Left forelimb (tissue), 1 donor: ENCODE measurements around the gene BET1.
"Not testable (repeated sequence)": the region's sequence is repeated elsewhere in the genome, so short reads cannot be mapped to it uniquely, and the experiment has no call there.

Experiments
- DNase-seq: peaks from one replicate; pipeline ENCODE4 v3.0.0-alpha.2; 2018; ENCODE audit warnings: low spot score

BET1 gene

GRCh38 chr7:94004024-94004951, at the start of gene BET1:
BET1 (minus strand) TSS chr7:94004355; CDS start chr7:94004216, 139 bp downstream.
- DNase-seq, result peak; percentile 94

- DNase-seq, result no peak
Observed at GRCh38 chr7:94053532-94053931, 49.4 kb upstream of the BET1 start.

DNA sequence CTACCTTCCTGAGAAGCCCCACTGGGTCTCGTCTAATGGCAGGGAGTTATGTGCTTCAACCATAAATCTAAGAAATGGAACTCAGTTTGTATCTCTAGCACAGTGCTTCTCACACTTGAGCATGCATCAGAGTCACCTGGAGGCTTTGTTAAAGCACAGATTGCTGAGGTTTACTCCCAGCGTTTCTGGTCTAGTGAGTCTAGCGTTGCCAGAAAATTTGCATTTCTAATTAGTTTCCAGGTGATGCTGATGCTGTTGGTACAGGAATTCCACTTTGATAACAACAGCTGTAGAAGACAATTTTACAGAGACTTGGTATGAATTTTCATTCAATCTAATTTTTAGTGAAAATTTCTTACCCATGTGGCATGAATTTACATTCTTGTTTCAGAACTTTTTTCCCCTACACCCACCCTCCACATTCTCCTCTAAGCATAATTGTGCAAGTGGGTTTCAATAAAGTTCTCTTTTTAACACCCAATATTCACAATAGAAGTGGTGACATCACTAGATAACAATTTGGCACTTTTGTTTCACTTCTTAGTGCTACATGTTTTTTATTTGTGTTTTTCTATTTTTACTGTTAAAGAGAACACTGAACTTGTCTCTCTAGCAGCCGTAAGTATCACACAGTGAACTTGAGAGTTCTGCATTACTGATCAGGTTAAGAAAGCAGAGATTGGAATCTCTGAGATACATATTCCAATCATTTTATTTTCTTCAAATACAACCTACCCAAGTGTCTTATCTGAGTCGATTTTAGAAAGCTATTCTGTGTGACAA, 48.4 kb upstream of the BET1 start:
- no peak for DNase-seq

DNA sequence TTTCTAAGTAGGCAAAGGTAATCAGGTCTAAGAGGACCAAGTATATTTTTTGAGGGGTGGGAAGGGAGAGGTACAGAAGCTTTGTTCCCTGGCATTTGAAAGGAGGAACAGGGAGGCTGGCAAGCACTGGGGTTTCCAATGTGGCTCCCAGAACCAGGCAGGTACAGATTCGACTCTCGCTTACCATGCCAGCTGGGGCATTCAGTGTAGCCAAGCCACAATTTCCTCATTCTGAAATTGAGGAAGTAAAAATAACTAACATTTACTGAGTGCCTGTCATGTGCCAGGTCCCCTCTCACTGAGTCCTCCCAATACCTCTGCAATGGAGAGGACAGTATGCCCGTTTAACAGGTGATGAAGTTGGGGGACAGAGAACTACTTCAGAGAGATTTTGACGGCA, 45.9 kb upstream of the BET1 start:
- DNase-seq, result no peak

DNA sequence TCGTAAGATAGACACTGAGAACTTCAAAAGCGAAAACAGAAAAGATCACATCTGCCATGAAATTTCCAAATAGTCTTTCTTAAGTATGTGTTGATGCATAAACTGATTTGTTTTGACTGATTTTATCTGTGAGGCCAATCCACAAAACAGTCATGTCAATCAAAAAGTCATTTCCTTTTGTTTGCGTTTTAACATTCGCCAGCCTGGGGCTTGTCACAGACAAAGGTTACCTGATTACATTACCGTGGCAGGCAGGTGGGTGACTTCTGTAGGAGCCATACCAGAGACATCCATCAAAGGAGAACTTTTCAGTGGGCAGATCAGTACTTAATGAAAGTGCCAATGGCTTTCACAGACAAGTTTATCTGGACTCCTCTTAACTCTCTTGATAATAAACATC, 45.5 kb upstream of the BET1 start:
- no peak for DNase-seq

- no peak for DNase-seq
Observed at GRCh38 chr7:94048755-94049154, 44.6 kb upstream of the BET1 start.

DNA sequence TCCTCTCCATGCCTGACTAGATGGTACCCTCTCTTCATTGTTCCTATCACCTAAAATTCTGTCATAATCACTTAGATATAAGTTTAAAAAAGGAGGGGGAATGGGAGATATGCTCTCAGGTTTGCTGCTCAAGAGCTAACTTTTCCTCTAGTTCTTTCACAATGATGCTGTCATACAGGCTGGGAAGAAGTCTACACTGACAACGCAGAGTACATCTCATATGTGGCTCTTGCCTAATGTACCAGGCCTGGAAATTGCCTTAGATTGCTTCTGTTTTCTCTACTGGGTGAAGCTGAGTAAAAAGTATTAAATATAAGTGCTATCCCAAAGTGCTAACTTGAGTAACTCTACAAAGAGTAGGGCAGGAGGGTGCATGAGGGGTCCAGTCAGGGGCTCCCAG, 43.8 kb upstream of the BET1 start:
- DNase-seq, result no peak

GRCh38 chr7:94045581-94045980, 41.4 kb upstream of the BET1 start:
- no peak for DNase-seq

DNA sequence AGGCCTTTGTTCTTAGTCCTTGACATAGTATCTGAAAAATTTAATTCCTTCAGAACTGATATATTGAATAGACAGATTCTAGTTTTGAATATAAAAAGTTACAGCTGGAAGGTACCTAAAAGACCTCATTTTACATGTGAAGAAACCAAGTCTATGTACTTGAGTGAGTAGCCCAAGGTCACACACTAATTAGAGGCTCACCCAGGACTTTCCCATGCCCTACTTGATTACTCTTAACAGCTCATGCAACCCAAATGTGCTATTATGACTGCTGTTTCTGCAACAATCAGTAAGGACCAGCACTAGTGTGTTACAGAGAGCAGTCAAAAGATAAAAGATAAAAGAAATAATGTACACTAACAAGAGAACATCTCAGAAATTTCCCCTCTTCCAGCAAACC, 40.7 kb upstream of the BET1 start:
- DNase-seq, result no peak

GRCh38 chr7:94043299-94043698, 39.1 kb upstream of the BET1 start:
- no peak for DNase-seq

GRCh38 chr7:94042381-94042780, 38.2 kb upstream of the BET1 start:
- no peak for DNase-seq

DNA sequence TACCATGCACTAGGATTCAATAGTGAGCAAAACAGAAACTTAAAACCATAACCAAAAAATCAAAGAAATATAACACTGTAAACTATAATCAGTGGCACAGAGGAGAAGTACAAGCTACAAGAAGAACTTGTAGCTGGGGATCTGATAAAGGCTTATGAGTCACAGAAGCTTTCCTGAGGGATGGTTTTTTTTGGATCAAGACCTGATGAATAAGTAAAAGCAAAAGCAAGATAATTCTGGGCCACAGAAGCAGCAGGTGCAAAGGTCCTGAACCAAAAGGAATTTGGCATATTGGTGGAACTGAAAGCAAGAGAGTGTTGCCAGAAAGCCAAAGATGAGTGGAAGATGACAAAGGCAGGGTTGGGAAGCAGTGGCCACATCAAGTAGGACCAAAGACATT, 37.4 kb upstream of the BET1 start:
- no peak for DNase-seq

DNA sequence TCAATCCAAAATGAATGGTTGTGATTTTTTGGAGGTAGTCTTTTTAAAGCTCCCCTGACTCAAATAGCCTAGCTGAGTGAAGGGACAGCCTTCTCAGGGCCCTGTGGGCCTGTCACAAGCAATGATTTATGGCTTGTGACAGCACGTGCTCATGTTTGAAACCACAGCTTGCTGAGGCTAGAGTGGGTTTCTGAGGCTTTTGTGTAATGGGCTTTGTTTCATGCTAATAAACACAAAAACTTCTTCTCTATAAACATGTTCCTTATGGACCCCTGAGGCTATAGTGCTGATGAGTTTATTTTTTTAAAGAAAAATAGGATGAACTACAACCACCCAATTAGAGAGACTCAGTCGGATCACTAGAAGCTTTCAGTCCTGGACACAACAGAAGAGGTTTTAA, 36.1 kb upstream of the BET1 start:
- DNase-seq, result no peak

DNA sequence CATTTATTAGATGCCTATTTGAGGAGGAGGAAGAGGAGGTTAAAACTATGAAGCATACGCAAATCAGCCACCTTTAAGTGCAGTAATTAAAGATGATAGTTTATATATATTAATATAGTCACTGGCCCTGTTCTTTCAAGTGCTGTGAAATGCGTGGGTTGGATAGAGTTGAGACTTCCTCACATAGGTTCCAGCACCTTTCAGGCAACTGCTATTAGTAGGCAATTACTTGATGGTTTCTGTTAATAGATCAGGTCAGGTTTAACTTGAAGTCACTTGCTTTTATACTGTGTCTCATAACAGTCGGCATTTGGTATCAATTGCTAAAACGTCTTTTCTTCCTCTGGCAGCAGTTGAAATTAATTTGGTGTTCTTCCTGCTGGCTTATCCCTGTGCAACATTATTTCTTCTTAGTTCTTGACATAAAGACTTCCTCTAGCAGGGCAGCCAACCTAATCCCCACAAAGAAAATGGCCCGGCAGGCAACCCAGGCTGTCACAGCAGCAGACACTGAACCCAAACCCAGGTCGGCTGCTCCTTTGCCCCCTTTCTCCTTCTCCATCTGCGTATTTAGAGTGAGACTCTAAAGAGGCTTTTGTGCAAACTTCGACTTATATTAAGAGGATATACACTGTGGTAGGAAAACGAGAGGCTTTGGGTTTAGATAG, 35.3 kb upstream of the BET1 start:
- DNase-seq, result no peak

GRCh38 chr7:94031865-94032264, 27.7 kb upstream of the BET1 start:
- DNase-seq, result no peak

- DNase-seq, result no peak
Observed at GRCh38 chr7:94030634-94031033, 26.5 kb upstream of the BET1 start.

DNA sequence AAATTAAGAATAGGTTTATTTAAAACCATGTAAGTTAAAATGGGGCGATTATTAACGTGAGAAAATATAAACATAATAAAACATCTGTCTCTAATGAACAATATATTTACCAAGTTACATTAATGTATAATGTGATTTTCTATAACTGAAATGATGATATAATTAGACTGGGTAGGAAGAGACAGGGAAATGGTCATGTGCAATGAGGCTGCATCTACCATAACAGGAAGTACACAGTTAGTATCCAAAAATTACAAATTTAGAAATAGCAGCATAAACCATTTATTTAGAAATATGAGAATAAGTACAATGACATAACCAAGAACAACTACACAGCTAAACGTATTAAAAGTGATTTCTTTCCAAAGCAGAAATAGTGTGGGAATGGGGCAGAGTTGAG, 25.8 kb upstream of the BET1 start:
- no peak for DNase-seq

GRCh38 chr7:94028768-94029167, 24.6 kb upstream of the BET1 start:
- DNase-seq, result no peak

- DNase-seq, result not testable (repeated sequence)
Observed at GRCh38 chr7:94026619-94027018, 22.5 kb upstream of the BET1 start.

GRCh38 chr7:94022550-94022949, 18.4 kb upstream of the BET1 start:
- no peak for DNase-seq

GRCh38 chr7:94016786-94017185, 12.6 kb upstream of the BET1 start:
- no peak for DNase-seq

- no peak for DNase-seq
Observed at GRCh38 chr7:94015538-94015937, 11.4 kb upstream of the BET1 start.

- DNase-seq, result no peak
Observed at GRCh38 chr7:94012746-94013145, 8.6 kb upstream of the BET1 start.
